GM21360 (cell line): ENCODE measurements around the gene TENT4A.
"Not testable (repeated sequence)": the region's sequence is repeated elsewhere in the genome, so short reads cannot be mapped to it uniquely, and the experiment has no call there.

Source experiments
- ATAC-seq: cut with Tn5 transposase; IDR thresholded peaks from one replicate; pipeline ENCODE4 v1.9.1; 2021; ENCODE audit warnings: mild to moderate bottlenecking, moderate library complexity; ENCODE audit not compliant: unreplicated experiment

The TENT4A gene

DNA sequence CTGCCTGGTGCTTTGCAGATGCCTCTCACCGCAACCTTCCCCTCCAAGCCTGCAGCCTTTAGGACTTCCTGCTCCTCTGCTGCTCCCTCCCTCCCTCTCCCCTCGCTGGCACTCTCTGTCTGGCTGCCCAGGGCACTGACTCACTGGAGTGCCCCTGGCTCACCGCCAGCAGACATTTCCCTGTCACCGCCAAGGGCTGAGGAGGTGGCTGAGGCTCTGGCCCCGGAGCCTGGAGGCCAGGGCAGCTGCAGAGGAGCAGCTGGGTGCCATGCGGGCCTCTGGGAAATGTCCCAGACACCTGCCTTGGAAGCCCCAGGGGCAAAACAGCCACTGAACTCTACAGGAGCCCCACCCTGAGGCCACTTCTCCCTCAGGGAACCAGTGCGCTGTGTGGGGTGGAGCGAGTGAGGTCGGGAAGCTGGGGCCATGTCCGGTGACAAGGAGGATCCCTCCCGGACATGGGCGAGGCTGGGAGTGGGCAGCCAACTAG is 53.4 kb downstream of the TENT4A start:
- peak; percentile 39 for ATAC-seq

DNA sequence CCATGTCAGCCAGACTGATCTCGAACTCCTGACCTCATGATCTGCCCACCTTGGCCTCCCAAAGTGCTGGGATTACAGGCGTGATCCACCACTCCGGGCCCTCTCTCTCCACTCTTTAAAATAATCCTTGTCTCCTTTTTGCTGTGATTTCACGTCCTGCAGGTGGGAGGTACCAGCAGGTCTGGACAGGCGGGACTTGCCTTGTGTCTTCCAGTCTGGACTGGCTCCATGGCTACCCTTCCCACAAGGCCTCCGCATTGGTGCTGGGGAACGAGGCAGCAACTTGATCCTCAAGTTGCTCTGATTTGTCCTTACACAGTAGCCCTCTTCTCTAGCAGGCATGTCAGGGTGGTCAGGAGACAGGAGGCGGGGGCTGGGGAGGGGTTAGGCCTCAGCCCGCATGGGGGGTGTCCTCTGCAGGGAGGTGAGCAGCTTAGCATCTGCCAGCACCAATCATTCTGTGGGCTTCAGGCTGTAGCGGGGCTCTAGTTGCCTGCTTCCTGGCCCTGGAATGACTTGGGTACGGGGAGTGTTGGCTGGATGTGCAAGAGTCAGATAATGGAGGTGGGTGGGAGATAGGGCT is 54.3 kb downstream of the TENT4A start:
- no peak for ATAC-seq

DNA sequence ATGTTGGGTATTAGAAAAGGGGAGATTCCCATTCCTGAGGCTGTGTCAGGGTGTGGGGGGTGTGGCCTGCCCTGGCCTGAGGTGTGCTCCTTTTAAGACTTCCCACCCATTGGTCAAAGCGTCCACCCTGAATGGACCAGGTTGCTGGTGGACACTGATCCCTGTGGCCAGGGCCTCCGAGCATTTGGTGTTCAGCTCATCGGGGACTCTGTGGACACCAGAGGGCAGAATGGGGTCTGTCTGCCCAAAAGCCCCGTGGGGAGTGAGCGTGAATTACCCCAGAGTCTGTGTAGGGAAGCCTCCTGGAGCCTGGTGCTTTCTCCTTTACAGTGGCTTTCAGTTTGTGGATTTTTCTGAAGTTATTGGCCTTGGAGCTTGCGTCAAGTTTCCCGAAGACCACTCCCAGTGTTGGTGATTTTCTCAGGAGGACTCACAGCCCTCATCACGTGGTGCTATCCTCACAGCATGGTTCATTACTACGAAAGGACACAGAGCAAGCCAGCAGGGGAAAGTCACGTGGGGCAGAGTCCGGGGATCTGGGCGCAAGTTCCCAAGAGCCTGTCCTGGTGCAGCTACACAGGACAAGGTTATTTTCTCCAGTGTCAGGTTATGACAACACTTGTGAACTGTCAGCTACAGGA is 55.5 kb downstream of the TENT4A start:
- ATAC-seq, result no peak

DNA sequence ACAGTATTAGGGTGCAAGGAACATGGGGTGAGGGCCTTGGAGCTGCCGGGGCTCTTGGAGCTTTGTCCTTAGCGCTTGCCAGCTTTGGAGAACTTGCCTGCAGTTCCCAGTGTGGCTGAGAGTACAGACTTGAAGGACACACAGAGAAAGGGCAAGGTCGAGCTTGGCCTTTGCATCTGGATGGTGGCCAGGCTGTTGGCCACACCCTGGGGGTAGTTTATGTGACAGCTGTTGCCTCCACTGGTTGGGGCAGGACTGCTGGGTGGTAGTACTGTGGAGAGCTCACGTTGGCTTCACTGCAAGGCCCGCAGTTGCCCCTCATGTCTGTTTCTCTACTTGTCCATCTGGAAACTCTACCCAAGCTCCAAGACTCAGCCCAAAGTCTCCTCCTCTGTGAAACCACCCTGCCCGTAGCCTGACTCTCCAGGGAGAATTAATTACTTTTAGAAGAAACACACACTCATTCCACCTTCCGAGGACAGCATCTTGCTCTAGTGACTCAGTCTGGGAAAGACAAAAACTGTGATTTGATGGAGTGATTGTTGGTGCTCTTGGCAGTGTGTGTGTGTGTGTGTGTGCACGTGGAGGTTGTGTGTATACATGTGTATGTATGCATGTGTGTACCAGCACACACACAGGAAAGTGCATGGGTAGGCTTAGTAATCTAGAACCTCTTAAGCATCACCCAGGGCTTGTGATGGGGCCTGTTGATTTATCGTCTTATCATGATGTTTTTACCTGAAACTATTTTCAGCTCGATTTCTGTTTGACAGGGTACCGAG is 57.8 kb downstream of the TENT4A start:
- no peak for ATAC-seq

DNA sequence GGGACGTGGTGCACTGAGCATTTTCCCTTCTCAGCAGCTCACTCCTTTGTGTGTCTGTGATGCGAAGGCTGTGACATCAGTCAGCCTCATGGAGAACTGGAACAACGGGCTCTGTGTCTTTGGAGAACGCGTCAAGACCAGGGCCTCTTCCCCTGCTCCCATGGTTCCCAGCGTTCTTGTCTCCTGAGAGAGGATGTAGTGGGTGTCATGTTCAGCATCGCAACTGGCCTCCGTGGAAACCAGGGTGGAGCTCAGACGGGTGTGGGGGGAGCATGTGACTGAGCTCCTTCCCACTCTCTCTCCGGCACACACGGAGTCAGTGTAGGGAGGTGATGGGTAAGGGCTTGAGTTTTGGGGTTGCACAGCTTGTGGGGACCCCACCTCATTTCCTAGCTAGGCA is 59.7 kb downstream of the TENT4A start:
- ATAC-seq, result no peak

DNA sequence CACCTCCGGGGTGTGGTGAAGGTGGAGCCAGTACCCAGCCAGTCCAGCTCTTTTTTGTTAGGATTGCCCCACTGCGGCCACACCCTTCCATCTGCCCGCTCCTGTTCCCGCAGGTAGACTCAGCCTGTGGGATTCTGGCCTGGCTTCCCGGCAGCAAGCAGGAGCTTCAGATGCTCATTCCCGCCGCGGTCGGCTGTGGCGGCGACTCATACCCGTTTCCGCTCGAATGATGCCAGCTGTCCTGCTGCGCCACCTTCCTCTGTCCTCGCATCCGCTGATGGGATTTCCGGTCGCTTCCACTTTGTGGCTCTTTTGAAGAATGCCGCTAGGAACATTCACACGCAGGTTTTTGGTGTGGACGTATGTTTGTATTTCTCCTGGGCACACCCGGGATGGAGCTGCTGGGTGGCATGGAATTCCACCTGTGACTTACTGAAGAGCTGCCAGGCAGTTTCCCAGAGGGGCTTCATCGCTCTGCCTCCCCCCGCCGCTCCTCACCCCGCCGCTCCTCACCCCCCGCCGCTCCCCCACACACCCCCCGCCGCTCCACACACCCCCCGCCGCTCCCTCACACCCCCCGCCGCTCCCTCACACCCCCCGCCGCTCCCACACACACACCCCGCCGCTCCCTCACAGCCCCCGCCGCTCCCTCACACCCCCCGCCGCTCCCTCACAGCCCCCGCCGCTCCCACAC is 60.3 kb downstream of the TENT4A start:
- no peak for ATAC-seq

DNA sequence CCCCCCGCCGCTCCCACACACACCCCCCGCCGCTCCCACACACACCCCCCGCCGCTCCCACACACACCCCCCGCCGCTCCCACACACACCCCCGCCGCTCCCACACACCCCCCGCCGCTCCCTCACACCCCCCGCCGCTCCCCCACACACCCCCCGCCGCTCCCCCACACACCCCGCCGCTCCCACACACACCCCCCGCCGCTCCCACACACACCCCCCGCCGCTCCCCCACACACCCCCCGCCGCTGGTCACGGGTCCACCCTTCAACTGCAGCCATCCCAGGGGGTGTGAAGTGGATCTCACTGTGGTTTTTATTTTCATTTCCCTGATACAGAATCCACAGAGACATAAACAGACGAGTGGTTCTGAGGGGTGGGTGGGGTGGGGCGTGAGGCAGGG is 61.0 kb downstream of the TENT4A start:
- not testable (repeated sequence) for ATAC-seq

DNA sequence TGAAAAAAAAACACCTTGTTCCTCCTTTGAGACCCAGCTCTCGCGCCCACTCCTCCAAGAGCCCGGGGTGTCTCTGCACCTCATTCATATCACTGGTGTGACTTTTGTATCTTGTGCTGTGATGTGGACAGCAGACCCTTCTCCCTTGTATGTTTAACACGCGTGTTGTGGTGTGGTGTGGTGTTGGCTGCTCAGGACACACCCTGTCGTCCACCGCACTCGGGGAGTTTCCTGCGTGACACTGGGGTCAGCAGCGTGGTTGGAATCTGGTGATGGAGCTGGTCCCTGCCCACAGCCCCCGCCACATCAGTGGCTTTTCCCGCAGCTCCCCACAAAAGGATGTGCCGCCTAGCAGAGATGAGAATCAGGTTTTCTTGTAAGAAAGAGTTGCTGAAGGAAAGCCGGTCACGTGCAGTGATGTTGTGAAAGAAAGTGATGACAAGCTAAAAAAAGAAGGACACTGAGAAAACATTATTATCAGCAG is 61.5 kb downstream of the TENT4A start:
- ATAC-seq, result no peak

DNA sequence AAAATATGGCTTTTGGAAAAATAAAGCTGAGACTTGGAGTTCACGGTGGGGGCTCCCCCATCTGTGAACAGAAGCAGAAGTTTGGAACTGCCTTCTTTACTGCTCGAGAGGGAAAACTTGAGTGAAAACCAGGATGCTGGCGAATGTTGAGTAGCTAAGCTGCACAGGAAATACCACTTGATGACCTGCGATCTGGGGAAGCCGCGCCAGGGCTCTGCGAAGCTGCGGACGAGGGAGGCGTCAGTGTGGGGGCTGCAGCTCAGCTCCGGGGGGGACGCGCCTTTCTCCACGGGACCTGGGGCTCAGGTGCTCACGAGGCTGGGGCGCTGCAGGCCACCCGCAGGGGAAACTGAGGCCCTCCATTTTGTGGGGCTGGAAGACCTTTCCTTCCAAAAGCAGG is 62.3 kb downstream of the TENT4A start:
- ATAC-seq, result no peak

DNA sequence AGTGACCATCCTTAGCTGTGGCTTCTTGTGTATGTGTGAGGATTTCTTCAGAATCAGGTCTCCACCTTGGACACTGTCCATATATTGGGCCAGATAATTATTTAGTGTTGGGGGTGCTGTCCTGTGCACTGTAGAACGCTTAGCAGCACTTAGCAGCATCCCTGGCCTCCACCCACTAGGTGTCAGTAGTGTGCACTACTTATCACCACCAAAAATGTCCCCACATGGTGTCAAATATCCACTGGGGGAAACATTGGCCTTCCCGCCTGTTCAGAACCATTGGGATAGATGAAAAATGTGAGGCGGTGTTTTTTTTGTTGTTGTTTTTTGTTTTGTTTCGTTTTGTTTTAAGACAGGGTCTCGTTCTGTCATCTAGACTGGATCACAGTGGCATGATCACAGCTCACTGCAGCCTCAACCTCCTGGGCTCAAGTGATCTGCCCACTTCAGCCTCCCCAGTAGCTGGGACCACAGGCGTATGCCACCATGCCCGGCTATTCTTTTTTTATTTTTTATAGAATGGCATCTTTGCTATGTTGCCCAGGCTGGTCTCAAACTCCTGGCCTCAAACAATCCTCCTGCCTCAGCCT is 67.7 kb downstream of the TENT4A start:
- ATAC-seq, result peak; percentile 76

DNA sequence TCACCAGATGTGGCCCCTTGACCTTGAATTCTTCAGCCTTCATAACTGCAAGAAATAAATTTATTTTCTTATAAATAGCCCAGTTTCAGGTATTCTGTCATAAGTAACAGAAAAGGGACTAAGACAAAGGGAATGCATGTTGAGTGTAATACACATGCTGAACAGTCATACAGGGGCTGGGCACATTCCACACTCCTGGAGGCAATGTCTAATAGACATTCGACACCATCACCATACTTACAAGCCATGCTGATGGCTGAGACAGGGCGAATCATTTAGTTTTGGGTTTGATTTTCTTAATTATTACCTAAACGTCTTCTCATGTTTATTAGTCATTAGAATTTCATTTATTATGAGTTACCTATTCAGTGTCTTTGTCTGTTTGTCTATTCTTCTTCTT is 68.5 kb downstream of the TENT4A start:
- ATAC-seq, result no peak

DNA sequence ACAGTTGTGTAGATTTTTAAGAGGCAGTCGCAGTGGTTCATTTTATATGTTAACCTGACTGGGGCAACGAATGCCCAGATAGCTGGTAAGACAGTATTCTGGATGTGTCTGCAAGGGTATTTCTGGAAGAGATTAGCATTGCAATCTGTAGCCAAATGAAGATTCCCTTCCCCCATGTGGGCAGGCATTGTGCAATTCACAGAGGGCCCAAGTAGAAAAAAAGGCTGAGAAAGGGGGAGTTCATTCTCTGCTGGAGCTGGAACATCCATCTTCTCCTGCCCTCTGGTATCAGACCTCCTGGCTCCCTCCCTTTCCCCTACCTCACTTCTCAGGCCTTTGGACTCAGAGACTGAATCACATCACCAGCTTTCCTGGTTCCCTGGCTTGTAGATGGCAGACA is 70.6 kb downstream of the TENT4A start:
- no peak for ATAC-seq

DNA sequence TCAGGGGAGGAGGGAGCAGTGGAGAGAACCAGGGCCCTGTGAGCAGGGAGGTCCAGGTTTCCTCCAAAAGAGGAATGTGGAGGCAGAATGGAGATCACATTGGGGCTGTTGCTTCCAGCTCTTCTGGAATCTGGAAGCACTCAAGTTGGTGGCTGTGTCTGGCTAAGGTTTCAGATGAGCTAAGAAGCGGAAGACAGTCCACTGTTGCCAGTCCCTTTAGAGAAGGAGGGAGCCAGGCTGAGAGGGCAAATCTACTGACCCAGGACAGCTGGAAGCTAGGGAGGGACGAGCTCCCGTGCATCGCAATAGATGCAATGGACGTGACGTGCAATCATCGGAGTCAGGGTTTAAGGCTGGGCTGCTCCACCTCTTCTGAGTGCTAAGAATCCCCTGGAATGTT is 71.2 kb downstream of the TENT4A start:
- ATAC-seq, result no peak

DNA sequence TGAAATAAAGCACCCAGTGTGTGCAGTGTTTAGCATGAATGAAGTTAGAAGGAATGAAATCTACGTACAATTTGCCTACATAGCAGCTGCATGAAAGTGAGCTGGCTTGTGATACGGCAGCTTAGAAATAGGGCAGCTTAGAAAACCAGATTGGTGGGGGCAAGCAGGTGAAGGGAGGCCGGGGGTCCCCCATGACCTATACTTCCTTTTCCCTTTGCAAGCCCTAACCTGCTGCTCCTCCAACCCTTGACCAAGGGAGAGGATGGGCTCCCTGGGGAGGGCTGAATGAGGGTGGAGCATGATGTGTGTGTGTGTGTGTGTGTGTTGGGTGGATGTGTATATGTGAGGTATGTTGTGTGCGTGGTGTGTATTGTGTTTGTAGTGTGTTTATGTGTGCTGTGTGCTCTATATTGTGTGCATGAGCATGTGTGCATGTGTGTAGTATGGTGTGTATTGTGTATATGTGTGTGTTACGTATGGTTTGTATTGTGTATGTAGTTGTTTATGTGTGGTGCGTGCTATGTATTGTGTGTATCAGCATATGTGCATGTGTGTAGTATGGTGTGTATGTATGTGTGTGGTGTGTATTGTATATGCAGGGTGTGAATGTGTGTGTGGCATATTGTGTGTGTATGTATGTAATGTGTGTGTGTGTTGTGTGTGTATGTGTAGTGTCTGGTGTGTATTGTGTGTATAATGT is 72.1 kb downstream of the TENT4A start:
- ATAC-seq, result no peak

DNA sequence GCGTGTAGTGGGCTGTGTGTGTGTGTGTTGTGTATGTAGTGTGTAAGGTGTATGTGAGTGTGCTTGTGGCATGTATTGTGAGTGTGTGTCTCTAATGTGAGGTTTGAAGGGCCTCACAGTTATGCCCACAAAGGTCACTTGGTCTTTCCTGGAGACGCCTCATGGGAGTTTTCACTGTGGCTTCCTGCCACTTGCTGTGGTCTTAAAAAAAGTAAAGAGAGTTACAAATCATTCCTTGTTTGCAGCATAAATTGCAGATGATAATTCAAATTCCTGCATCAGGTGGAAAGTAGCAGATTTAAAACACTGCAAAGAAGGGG is 72.6 kb downstream of the TENT4A start:
- no peak for ATAC-seq

DNA sequence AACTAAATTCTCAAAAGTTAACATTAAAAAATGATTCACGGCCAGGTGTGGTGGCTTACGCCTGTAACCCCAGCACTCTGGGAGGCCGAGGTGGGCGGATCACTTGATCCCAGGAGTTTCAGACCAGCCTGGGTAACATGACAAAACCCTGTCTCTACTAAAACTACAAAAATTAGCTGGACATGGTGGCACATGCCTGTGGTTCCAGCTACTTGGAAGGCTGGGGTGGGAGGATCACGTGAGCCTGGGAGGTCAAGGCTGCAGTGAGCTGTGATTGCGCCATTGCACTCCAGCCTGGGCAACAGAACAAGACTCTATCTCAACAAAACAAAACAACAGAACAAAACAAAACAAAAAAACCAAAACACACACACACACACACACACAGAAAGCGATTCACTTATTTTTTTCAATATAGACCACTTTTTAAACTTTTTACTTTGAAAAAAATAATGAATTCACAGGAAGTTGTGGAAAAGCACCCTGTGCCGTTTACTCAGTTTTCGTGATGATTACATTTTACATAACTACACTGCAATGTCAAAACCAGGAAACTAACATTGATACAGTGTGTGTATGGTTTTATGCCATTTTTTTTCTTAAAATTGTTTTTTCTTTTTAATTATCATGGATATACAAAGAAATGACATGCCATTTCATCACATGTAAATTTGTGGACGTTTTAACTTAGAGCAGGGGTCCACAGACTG is 73.7 kb downstream of the TENT4A start:
- no peak for ATAC-seq

DNA sequence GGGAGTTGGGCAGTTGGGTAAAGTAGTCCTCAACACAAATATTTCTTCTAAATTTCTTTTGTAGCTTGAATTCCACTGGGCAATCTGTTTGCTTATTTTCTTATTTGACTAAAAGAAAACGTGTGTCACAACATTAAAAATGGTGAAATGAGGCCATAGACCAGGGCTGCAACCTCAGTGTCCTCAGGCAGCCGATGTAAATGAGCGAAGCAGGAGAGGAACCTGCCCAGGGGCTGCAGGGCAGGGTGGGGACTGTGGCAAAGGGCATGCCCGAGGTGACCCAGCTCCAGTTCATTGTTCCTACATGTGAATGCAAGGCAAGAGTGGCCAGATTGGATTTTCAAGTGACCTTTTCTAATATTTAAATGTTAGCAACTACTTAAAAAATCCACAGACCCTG is 74.7 kb downstream of the TENT4A start:
- ATAC-seq, result no peak

DNA sequence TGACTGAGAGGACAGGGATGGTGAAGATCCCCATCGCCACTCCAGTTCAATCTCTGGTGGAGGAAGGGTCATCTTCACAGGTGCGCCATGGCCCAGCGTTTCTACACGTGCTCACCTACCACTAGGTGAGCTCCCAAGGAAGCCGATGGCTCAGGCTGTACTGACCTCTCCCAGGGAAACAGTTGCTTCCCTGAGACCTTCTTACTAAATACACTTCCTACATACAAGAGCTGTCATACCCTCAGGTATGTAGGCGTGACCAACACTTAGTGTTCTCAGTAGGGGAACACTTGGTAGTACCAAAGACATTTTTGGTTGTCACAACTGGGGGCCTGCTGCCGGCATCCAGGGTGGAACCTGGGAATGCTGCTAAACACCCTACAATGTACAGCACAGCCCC is 75.2 kb downstream of the TENT4A start:
- no peak for ATAC-seq

DNA sequence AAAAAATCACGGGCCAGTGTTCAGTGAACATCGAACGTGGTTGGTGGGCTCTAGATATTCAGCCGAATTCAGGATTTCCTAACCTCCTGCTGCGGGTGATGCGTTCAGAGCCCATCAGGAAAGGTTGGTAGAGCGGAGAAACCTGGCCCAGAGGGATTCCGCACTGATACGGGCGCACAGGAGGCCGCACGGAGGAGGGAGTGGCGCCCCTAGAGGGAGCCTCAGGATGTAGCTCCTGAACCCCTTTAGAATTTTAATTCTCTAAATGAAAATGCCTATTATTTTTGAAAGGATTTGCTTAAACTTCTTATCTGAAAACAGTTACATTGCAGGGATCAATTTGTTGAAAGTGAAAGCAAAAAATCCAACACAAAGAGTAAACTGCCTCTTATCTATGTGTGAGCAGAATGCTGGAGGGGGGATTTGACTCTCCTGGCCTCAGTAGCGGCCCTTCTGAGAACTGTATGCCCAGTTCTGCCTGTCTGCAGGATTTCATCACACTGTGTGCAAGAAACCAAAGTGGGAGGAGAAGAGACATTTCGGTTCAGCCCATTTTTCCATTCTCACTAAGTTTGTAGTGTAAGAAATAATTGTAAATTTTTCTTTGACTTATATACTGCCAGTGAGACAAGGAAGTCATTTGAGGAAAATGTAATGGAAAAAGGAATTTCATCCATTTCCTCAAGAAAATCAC is 75.9 kb downstream of the TENT4A start:
- no peak for ATAC-seq
